ENCODE measurements around the gene DPYSL4.

DPYSL4 gene

DNA sequence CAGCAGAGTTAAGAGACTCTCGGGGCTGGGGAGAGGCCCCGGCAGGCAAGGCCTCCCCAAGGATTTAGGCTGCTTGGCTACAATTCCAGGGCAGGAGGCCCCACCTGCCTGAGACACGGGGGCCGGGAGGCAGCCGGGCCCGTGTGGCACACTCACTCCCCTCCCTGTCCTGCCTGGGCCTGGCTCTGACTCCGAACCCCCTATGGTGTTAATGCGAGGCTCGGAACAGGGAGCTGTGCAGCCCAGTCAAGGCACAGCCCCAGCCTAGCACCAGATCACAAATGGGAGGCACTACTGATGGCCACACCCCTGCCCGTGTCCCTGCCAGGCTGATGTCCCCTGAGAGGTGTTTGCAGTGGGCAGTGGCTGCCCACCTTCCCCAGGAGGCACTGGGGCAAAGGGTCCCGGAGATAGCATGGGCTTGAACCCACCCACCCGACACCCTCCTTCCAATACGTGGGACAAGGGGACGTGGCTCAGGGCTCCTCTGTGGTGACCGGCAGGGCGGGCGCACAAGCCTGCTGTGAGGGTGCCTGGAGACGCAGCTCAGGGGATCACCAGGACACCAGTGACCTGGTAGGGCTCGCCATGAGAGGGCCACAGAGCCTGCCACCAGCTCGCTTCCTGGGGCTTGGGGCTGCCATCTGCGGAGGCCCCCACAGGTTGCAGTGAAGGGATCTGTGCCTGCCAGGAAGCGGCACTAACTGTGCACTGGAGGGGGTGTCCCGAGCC, 37.0 kb downstream of the DPYSL4 start:
- Histone ChIP-seq H3K4me1 (peaks cover 17 to 48% (median 38%) of the 10 kb centered on the region in 10 experiments), H3K36me3 (no peaks in the 10 kb centered on the region; a peak in 2 of 22 replicates), H3K9me3 (replicated peaks in 1 of 11) (peaks cover 1 to 20% (median 9%) of the 10 kb centered on the region in 11 experiments; a peak in 21 of 22 replicates), H3K9ac (no peak overlapping the region), H4K20me1 (peaks cover 0 to 44% (median 0%) of the 10 kb centered on the region in 11 experiments; a peak in 7 of 22 replicates), H3K27me3 (peaks cover 0 to 18% (median 0%) of the 10 kb centered on the region in 11 experiments; a peak in 9 of 22 replicates), H3K4me3 (no peak overlapping the region), H3K27ac (no peak overlapping the region), H3K4me2 (peak overlapping the region in 6 of 11 experiments; percentile 10 to 48 (median 30); a peak in 8 of 22 replicates)
- no peak for TF ChIP-seq Cebpa-rat (IDR thresholded peaks at IDR 0.05)

DNA sequence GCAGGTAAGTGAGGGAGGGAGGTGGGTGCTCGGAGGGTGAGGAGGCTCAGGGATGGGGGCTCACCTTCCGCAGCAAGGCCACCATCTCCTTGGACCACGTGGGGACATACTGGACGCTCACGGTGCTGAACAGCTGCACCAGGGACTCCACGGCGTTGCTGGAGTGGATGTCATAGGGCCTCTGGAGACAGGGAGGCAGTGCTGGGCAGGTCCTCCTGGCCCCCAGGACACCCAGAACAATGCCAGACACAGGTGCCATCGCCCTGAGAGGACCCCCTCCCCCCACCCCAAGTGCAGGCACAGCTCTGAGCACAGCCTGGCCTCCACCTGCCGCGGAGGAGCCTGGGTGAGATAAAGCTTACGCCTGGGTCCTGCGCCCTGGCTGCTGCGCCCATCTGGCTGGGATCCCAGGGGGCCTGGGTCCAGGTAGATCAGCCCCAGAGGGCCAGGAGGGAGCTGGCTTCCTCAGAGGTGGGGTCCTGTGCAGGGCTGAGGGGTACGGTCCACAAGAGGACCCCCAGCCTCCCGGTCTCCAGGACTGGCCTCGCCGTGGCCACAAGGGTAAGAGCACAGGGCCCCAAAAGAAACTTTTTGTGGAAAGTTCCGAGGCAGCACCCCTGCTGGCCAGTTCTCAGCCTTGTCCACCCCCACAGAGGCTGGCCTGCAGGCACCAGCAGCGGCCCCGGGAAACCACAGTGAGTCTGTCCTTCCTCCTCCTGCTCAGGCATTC, 37.8 kb downstream of the DPYSL4 start:
- peak overlapping the region in 2 of 11 experiments; percentile 23 to 72; a peak in 1 of 22 replicates for H3K4me2 ChIP-seq
- H3K27ac ChIP-seq: no peak overlapping the region
- TF ChIP-seq Cebpa-rat (IDR thresholded peaks at IDR 0.05): no peak
- peaks cover 0 to 44% (median 0%) of the 10 kb centered on the region in 11 experiments; a peak in 7 of 22 replicates for H4K20me1 ChIP-seq
- no peaks in the 10 kb centered on the region for H3K36me3 ChIP-seq
- H3K4me1 ChIP-seq: peaks cover 19 to 56% (median 45%) of the 10 kb centered on the region in 10 experiments
- H3K27me3 ChIP-seq: peaks cover 0 to 25% (median 0%) of the 10 kb centered on the region in 11 experiments; a peak in 9 of 22 replicates
- H3K9me3 ChIP-seq (replicated peaks in 1 of 11): peaks cover 0 to 13% (median 3%) of the 10 kb centered on the region in 11 experiments; a peak in 12 of 22 replicates
- H3K9ac ChIP-seq: no peak overlapping the region
- no peak overlapping the region for H3K4me3 ChIP-seq

- no peaks in the 10 kb centered on the region for H3K36me3 ChIP-seq
- peaks cover 27 to 63% (median 50%) of the 10 kb centered on the region in 10 experiments for H3K4me1 ChIP-seq
- peaks cover 0 to 44% (median 0%) of the 10 kb centered on the region in 11 experiments; a peak in 7 of 22 replicates for H4K20me1 ChIP-seq
- H3K4me3 ChIP-seq: no peak overlapping the region
- peaks cover 0 to 8% (median 0%) of the 10 kb centered on the region in 11 experiments; a peak in 4 of 22 replicates for H3K9me3 ChIP-seq (replicated peaks in 1 of 11)
- TF ChIP-seq Cebpa-rat (IDR thresholded peaks at IDR 0.05): no peak
- H3K27ac ChIP-seq: no peak overlapping the region
- H3K9ac ChIP-seq: no peak overlapping the region
- H3K27me3 ChIP-seq: peaks cover 0 to 30% (median 0%) of the 10 kb centered on the region in 11 experiments; a peak in 9 of 22 replicates
- peak overlapping the region in 4 of 11 experiments; percentile 10 to 78 (median 66); a peak in 6 of 22 replicates for H3K4me2 ChIP-seq
Observed at GRCh38 chr10:132225073-132225848, 38.5 kb downstream of the DPYSL4 start.

DNA sequence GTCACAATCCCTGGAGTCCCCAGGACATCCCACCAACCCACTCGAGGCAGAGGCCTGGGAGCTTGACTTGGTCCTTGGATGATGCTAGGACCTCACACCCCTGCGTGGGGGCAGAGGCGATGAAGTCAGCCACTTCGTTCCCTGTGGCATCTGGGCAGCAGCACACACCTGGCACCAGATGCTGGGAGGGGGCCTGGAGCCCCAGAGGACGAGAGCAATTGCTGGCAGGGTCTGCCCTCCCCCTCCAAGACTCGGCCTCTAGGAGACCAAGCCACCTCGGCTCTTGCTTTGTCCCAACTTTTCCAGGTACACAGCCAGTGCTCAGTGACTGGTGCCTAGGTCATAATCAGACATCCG, 39.1 kb downstream of the DPYSL4 start:
- H3K4me3 ChIP-seq: no peak overlapping the region
- peaks cover 0 to 34% (median 0%) of the 10 kb centered on the region in 11 experiments; a peak in 9 of 22 replicates for H3K27me3 ChIP-seq
- peaks cover 0 to 2% (median 0%) of the 10 kb centered on the region in 11 experiments; a peak in 2 of 22 replicates for H3K9me3 ChIP-seq (replicated peaks in 1 of 11)
- H3K4me1 ChIP-seq: peaks cover 33 to 63% (median 50%) of the 10 kb centered on the region in 10 experiments
- no peak overlapping the region for H3K9ac ChIP-seq
- H3K4me2 ChIP-seq: peak overlapping the region in 5 of 11 experiments; percentile 10 to 78 (median 61); a peak in 7 of 22 replicates
- no peaks in the 10 kb centered on the region for H3K36me3 ChIP-seq
- no peak overlapping the region for H3K27ac ChIP-seq
- peaks cover 0 to 45% (median 0%) of the 10 kb centered on the region in 11 experiments; a peak in 7 of 22 replicates for H4K20me1 ChIP-seq
- no peak for TF ChIP-seq Cebpa-rat (IDR thresholded peaks at IDR 0.05)

DNA sequence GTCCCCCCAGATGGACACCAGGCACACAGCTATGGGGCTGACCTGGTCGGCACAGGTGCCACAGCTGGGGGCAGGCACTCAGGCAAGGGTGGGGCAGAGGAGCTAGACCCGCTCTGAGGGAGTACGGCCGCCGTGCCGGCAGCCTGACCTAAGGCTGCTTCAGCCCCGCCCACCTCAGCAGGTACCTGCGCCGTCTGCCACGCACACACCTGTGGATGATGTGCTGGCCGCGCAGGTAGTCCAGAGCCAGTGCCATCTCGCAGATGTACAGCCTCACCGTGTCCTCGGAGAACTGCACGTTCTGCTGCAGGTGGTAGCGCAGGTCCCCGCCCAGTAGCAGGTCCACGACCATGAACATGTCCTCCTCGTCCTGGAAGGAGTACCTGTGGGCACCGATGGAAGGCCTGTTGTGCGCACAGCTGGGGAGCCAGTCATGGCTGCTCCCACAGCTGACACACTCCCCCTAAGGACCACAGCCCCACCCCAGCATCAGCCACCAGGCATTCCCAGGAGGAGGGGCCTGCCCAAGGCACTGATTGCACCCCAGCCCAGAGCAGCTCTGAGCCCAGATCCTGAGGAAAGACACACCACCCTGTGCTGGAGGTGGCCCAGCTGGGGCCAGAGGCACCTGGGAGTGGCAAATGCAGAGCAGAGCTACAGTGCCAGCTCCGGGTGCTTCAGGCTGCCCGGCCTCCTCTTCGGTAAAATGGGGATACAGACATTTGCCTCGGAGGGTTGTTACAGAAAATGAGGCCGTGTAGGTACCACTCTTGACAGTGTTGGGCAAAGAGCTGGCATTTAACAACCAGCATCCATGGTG, 40.0 kb downstream of the DPYSL4 start:
- Histone ChIP-seq H3K9me3 (replicated peaks in 1 of 11) (no peaks in the 10 kb centered on the region), H3K4me2 (peak overlapping the region in 4 of 11 experiments; percentile 24 to 78 (median 66); a peak in 7 of 22 replicates), H3K27me3 (peaks cover 0 to 43% (median 0%) of the 10 kb centered on the region in 11 experiments; a peak in 9 of 22 replicates), H3K4me1 (peaks cover 42 to 67% (median 55%) of the 10 kb centered on the region in 10 experiments), H3K36me3 (no peaks in the 10 kb centered on the region), H3K27ac (no peak overlapping the region), H4K20me1 (peaks cover 0 to 55% (median 0%) of the 10 kb centered on the region in 11 experiments; a peak in 9 of 22 replicates), H3K4me3 (no peak overlapping the region), H3K9ac (no peak overlapping the region)
- no peak for TF ChIP-seq Cebpa-rat (IDR thresholded peaks at IDR 0.05)

DNA sequence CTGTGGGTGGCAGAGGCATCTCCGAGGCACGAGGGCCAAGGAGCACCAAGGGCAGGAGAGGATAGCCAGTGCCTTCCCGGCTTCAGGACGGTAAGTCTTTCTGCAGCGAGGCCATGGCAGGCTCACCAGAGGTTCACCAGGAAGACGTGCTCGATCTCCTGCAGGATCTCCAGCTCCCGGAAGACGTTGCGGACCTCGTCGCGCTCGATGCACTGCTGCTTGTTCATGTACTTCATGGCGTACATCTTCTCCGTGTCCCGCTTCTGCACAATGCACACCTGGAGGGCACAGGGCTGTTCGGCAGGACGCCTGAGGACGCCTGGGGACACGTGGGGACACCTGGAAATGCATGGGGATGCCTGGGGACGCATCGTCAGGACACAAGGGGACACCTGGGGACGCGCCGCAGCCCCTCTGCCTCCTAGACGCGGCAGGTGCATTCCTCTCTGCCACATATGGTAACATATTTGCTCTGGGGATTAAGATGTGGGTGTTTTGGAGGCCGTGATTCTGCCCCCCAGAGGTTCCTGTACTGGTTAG, 41.2 kb downstream of the DPYSL4 start:
- Histone ChIP-seq H3K9me3 (replicated peaks in 1 of 11) (no peaks in the 10 kb centered on the region), H3K27ac (no peak overlapping the region), H4K20me1 (peaks cover 0 to 61% (median 3%) of the 10 kb centered on the region in 11 experiments; a peak in 11 of 22 replicates), H3K27me3 (peaks cover 0 to 46% (median 0%) of the 10 kb centered on the region in 11 experiments; a peak in 9 of 22 replicates), H3K36me3 (no peaks in the 10 kb centered on the region), H3K4me3 (no peak overlapping the region), H3K4me2 (peak overlapping the region in 8 of 11 experiments; percentile 81 to 94 (median 88); a peak in 15 of 22 replicates), H3K9ac (no peak overlapping the region), H3K4me1 (peaks cover 53 to 75% (median 63%) of the 10 kb centered on the region in 10 experiments)
- TF ChIP-seq Cebpa-rat (IDR thresholded peaks at IDR 0.05): no peak

DNA sequence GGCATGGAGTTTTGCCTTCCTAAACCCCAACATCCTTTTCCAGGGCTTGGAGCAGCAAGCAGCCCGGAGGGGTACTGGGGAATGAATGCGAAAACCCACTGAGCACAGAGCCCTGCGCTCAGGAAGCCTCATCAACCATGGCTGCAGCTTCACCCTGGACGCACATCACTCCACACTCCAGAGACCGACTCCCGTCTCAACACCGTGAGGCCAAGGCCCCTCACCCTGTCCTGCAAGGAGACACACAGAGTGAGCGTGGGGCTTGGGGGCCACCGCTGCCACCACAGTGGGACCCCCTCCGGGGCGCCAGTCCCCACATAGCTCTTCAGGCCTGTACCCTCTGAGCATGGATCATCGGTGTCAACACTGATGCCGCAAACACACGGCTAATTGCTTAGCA, 41.9 kb downstream of the DPYSL4 start:
- Histone ChIP-seq H4K20me1 (peaks cover 0 to 68% (median 6%) of the 10 kb centered on the region in 11 experiments; a peak in 11 of 22 replicates), H3K27ac (no peak overlapping the region), H3K9ac (no peak overlapping the region), H3K27me3 (peaks cover 0 to 53% (median 0%) of the 10 kb centered on the region in 11 experiments; a peak in 9 of 22 replicates), H3K4me2 (peak overlapping the region in 8 of 11 experiments; percentile 81 to 94 (median 88); a peak in 17 of 22 replicates), H3K9me3 (replicated peaks in 1 of 11) (no peaks in the 10 kb centered on the region), H3K36me3 (no peaks in the 10 kb centered on the region), H3K4me1 (peaks cover 60 to 77% (median 65%) of the 10 kb centered on the region in 10 experiments), H3K4me3 (no peak overlapping the region)
- TF ChIP-seq Cebpa-rat (IDR thresholded peaks at IDR 0.05): no peak

All from BLaER1 treated with 17β-estradiol and CSF1 and Interleukin-3, amounts not matched to agents 10 nM and 100 nM (cell line).